WTC11 (cell line): ENCODE measurements around the gene NTRK2. TPM values are rescaled to one million over a fixed set of nuclear protein-coding genes. Genes with fewer than 3 reads are reported as not detected.
A peak's percentile ranks its signal among the peaks of the same experiment; 100 is the strongest.

Experiments
- ATAC-seq: fragments of 200-7000 bp; cut with Tn5 transposase; 2 replicates; pipeline ENCODE4 v1.10.0; 2021; ENCODE audit warnings: mild to moderate bottlenecking, moderate library complexity
- CTCF ChIA-PET: fragments of 300-600 bp; sonication (Branson Sonifier 250); formaldehyde crosslinking; loops from one replicate; lab custom pipeline; 2021; ENCODE audit warnings: antibody characterized with exemption; lab: Charles Lee
- POLR2A ChIA-PET: fragments of 350-600 bp; sonication (Branson Sonifier 250); formaldehyde crosslinking; loops from one replicate; lab custom pipeline; 2021; ENCODE audit warnings: antibody characterized with exemption; lab: Charles Lee
- DNase-seq: peaks from one replicate; pipeline ENCODE4 v3.0.0; 2021; ENCODE audit warnings: low spot score
- H3K27ac Mint-ChIP-seq: 2 replicates; pipeline ENCODE4 v1.8.0; 2021; ENCODE audit warnings: mixed read lengths
- H3K27me3 Mint-ChIP-seq: 2 replicates; pipeline ENCODE4 v1.8.0; 2021; ENCODE audit warnings: low read depth, mild to moderate bottlenecking, moderate library complexity, mixed read lengths
- H3K36me3 Mint-ChIP-seq: 2 replicates; pipeline ENCODE4 v1.8.0; 2021; ENCODE audit warnings: mixed read lengths
- H3K4me1 Mint-ChIP-seq: 2 replicates; pipeline ENCODE4 v1.8.0; 2022; ENCODE audit warnings: mixed read lengths
- H3K4me3 Mint-ChIP-seq: 2 replicates; pipeline ENCODE4 v1.8.0; 2021; ENCODE audit warnings: mild to moderate bottlenecking, moderate library complexity, mixed read lengths
- H3K9me3 Mint-ChIP-seq: 2 replicates; pipeline ENCODE4 v1.8.0; 2021; ENCODE audit warnings: mixed read lengths
- CDX4 ChIP-seq: fragments of 250-450 bp; sonication (Bioruptor Pico); IDR thresholded peaks from 2 replicates; pipeline ENCODE4 v1.9.0; 2021; ENCODE audit warnings: moderate library complexity, mild to moderate bottlenecking, inconsistent platforms, borderline replicate concordance
- CTCF ChIP-seq: fragments of 200-600 bp; IDR thresholded peaks from 2 replicates; pipeline ENCODE4 v1.8.0; 2022; ENCODE audit warnings: antibody characterized with exemption
- ELF4 ChIP-seq: sonication (generic); formaldehyde crosslinking; IDR thresholded peaks from 2 replicates; pipeline ENCODE4 v1.8.1; 2022; ENCODE audit warnings: low read depth, mild to moderate bottlenecking, moderate library complexity, missing genetic modification reagents
- ETV6 ChIP-seq: sonication (generic); formaldehyde crosslinking; IDR thresholded peaks from 2 replicates; pipeline ENCODE4 v1.8.1; 2022; ENCODE audit warnings: mild to moderate bottlenecking, missing genetic modification reagents
- FOXK1 ChIP-seq: sonication (generic); formaldehyde crosslinking; IDR thresholded peaks from 2 replicates; pipeline ENCODE4 v1.8.0; 2022; ENCODE audit warnings: mild to moderate bottlenecking, moderate library complexity, missing genetic modification reagents
- GTF2I ChIP-seq: fragments of 250-450 bp; sonication (Bioruptor Pico); conservative IDR thresholded peaks from 2 replicates; pipeline ENCODE4 v1.4.0; 2021; ENCODE audit warnings: mild to moderate bottlenecking
- HMGXB4 ChIP-seq: sonication (generic); formaldehyde crosslinking; IDR thresholded peaks from 2 replicates; pipeline ENCODE4 v1.8.1; 2023; ENCODE audit warnings: mild to moderate bottlenecking, moderate library complexity, missing genetic modification reagents
- MAX ChIP-seq: sonication (generic); formaldehyde crosslinking; IDR thresholded peaks from 2 replicates; pipeline ENCODE4 v1.8.0; 2022; ENCODE audit warnings: mild to moderate bottlenecking, missing genetic modification reagents
- NFE2L1 ChIP-seq: sonication (generic); formaldehyde crosslinking; IDR thresholded peaks from 2 replicates; pipeline ENCODE4 v1.8.1; 2023; ENCODE audit warnings: missing genetic modification reagents
- NFYB ChIP-seq: sonication (generic); formaldehyde crosslinking; conservative IDR thresholded peaks from 2 replicates; pipeline ENCODE4 v1.8.0; 2022; ENCODE audit warnings: low read depth, missing genetic modification reagents
- PRDM15 ChIP-seq: sonication (generic); formaldehyde crosslinking; IDR thresholded peaks from 2 replicates; pipeline ENCODE4 v1.8.0; 2022; ENCODE audit warnings: missing genetic modification reagents
- PREB ChIP-seq: sonication (generic); formaldehyde crosslinking; IDR thresholded peaks from 2 replicates; pipeline ENCODE4 v1.8.1; 2022; ENCODE audit warnings: mild to moderate bottlenecking, missing genetic modification reagents, moderate library complexity, borderline replicate concordance
- SOX15 ChIP-seq: fragments of 250-450 bp; sonication (Bioruptor Pico); IDR thresholded peaks from 2 replicates; pipeline ENCODE4 v1.9.0; 2021; ENCODE audit warnings: mild to moderate bottlenecking
- USF2 ChIP-seq: sonication (generic); formaldehyde crosslinking; IDR thresholded peaks from 2 replicates; pipeline ENCODE4 v1.8.1; 2023; ENCODE audit warnings: mild to moderate bottlenecking, missing genetic modification reagents, moderate library complexity
- total RNA-seq: library from RNA; stranded (reverse); gene quantifications from 3 replicates; pipeline ENCODE4 v1.2.3, GENCODE V29; 2021

NTRK2 gene
- total RNA-seq, 1 experiment from 2014 or later: 0.02 TPM

GRCh38 chr9:84841931-84842330 is 172.4 kb downstream of the NTRK2 start (continued):
- no peak for TF ChIP-seq PRDM15 (CRISPR knock-in tag)
- no peak for TF ChIP-seq PREB (CRISPR knock-in tag)
- TF ChIP-seq HMGXB4: no peak
- no peak for TF ChIP-seq SOX15 (CRISPR knock-in tag)
- TF ChIP-seq GTF2I (CRISPR knock-in tag): no peak
- TF ChIP-seq MAX (CRISPR knock-in tag): no peak

- no peak overlapping the region for H3K4me3 Mint-ChIP-seq
- H3K4me1 Mint-ChIP-seq: peaks cover 41% of the 10 kb centered on the region
- no peak overlapping the region for H3K27ac Mint-ChIP-seq
- ATAC-seq (no peak), DNase-seq (no peak)
- peaks cover 8% of the 10 kb centered on the region for H3K9me3 Mint-ChIP-seq
- CTCF ChIA-PET: interaction anchor here (0.5 kb wide), 1 partner anchor 11 kb away, joined by 5 read pairs; no protein-coding TSS in a partner anchor
- POLR2A ChIA-PET: no interaction called here
- TF ChIP-seq USF2 (CRISPR knock-in tag) (peak; percentile 43), NFE2L1 (no peak), NFYB (CRISPR knock-in tag) (no peak)
- H3K36me3 Mint-ChIP-seq: peaks cover 4% of the 10 kb centered on the region; the same call in 1 of the 2 replicates
- peaks cover 56% of the 10 kb centered on the region for H3K27me3 Mint-ChIP-seq
These were observed 173.8 kb downstream of the NTRK2 start for GRCh38 chr9:84843175-84843824.

GRCh38 chr9:84845956-84846900 is 176.7 kb downstream of the NTRK2 start:
- ChIA-PET POLR2A (no interaction called here), CTCF (no interaction called here)
- peaks cover 8% of the 10 kb centered on the region for H3K9me3 Mint-ChIP-seq
- peaks cover 73% of the 10 kb centered on the region for H3K27me3 Mint-ChIP-seq
- H3K4me1 Mint-ChIP-seq: peaks cover 45% of the 10 kb centered on the region
- peak overlapping the region; percentile 57; the same call in 1 of the 2 replicates for H3K27ac Mint-ChIP-seq
- no peak for DNase-seq
- ATAC-seq: peak; percentile 13; the same call in 1 of the 2 replicates
- peak overlapping the region; percentile 38; the same call in 1 of the 2 replicates for H3K4me3 Mint-ChIP-seq
- H3K36me3 Mint-ChIP-seq: peaks cover 4% of the 10 kb centered on the region; the same call in 1 of the 2 replicates
- TF ChIP-seq CTCF: no peak
- no peak for TF ChIP-seq ETV6 (CRISPR knock-in tag)
- TF ChIP-seq NFYB (CRISPR knock-in tag): no peak
- no peak for TF ChIP-seq ELF4 (CRISPR knock-in tag)
- no peak for TF ChIP-seq HMGXB4
- TF ChIP-seq FOXK1 (CRISPR knock-in tag): no peak
- no peak for TF ChIP-seq CDX4
